GM12878 (cell line): ENCODE results near the gene CRISP2.
"Not testable (repeated sequence)": the region's sequence is repeated elsewhere in the genome, so short reads cannot be mapped to it uniquely, and the experiment has no call there.

Experiments used
- CBFB ChIP-seq: IDR thresholded peaks from 2 replicates; pipeline ENCODE4 v1.6.1; 2016; ENCODE audit warnings: antibody characterized with exemption, low read depth
- CTCF ChIP-seq, 3 experiments: IDR thresholded peaks in 2 of 3; conservative IDR thresholded peaks in 1 of 3; 2 replicates each; pipeline ENCODE4 v1.5.1; 2011; ENCODE audit warnings: low read depth in 3 of 3, low read length in 3 of 3, mild to moderate bottlenecking in 3 of 3, control low read depth in 2 of 3, moderate library complexity in 2 of 3, inconsistent platforms in 1 of 3, mixed read lengths in 1 of 3; ENCODE audit not compliant: control insufficient read depth in 2 of 3, insufficient read depth in 1 of 3; ENCODE audit errors: extremely low read depth in 1 of 3
- NRF1 ChIP-seq: conservative IDR thresholded peaks from 2 replicates; pipeline ENCODE4 v1.6.1; 2011; ENCODE audit warnings: mild to moderate bottlenecking, low read depth, low read length, improper control_type of control experiment
- RAD21 ChIP-seq: IDR thresholded peaks from 2 replicates; pipeline ENCODE4 v1.6.1; 2011; ENCODE audit warnings: mild to moderate bottlenecking, low read depth, low read length, moderate library complexity; ENCODE audit not compliant: insufficient read depth
- RCOR1 ChIP-seq: conservative IDR thresholded peaks from 2 replicates; pipeline ENCODE4 v1.6.1; 2012; ENCODE audit warnings: low read depth, low read length, improper control_type of control experiment
- SUZ12 ChIP-seq: fragments of 200-600 bp; sonication (generic); IDR thresholded peaks from one replicate; pipeline ENCODE4 v1.6.1; 2018; ENCODE audit warnings: antibody characterized with exemption, mild to moderate bottlenecking; ENCODE audit not compliant: unreplicated experiment

- not testable (repeated sequence) for TF ChIP-seq NRF1; RAD21; CBFB; RCOR1; SUZ12; CTCF (IDR thresholded peaks at IDR 0.05 in 2 of 3, conservative IDR thresholded peaks at IDR 0.05 in 1 of 3; ENCODE audit: control insufficient read depth in 2 of 3, extremely low read depth in 1 of 3, insufficient read depth in 1 of 3, low read depth in 3 of 3, low read length in 3 of 3)
These were observed 49.3 kb downstream of the CRISP2 start for GRCh38 chr6:49664054-49664453.
